Activated CD4-positive, alpha-beta T cell treated with anti-CD3 and anti-CD28 coated beads for 24 hours (primary cell): ENCODE results near the gene IL27RA.
"Not testable (repeated sequence)": the region's sequence is repeated elsewhere in the genome, so short reads cannot be mapped to it uniquely, and the experiment has no call there.

ENCODE experiments used
- DNase-seq, 2 donors: peaks; one replicate each; pipeline ENCODE4 v3.0.0-alpha.2; 2020; ENCODE audit warnings: low read depth in 2 of 2

IL27RA gene

GRCh38 chr19:13999085-13999484 lies 32.5 kb upstream of the IL27RA start:
- no peak for DNase-seq

GRCh38 chr19:14000691-14001375 lies 30.7 kb upstream of the IL27RA start:
- DNase-seq = no peak

DNA sequence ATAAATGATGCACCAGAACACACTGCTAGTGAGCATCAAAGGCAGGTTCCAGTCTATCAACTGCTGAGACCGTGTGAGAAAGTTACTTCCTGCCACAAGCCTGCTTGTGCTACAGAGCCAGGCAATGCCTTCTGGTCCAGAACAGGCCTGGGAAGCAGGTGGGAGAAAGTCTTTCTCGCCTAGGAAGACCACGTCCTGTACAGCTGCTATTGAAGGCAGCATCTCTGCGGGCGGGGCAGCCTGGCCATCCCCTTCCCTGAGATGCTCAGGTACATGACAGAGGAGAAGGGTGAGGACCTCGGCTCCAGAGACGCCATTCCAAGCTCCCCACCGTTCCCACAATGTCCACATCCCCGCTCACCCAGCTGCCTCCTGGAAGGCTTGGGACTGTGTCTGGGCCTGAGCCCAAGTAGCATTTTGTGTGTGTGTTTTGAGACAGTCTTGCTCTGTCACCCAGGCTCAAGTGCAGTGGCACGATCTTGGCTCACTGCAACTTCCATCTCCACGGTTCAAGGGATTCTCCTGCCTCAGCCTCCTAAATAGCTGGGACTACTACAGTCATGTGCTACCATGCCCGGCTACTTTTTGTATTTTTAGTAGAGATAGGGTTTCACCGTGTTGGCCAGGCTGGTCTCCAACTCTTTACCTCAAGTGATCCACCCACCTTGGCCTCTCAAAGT lies 28.9 kb upstream of the IL27RA start:
- DNase-seq = no peak

DNA sequence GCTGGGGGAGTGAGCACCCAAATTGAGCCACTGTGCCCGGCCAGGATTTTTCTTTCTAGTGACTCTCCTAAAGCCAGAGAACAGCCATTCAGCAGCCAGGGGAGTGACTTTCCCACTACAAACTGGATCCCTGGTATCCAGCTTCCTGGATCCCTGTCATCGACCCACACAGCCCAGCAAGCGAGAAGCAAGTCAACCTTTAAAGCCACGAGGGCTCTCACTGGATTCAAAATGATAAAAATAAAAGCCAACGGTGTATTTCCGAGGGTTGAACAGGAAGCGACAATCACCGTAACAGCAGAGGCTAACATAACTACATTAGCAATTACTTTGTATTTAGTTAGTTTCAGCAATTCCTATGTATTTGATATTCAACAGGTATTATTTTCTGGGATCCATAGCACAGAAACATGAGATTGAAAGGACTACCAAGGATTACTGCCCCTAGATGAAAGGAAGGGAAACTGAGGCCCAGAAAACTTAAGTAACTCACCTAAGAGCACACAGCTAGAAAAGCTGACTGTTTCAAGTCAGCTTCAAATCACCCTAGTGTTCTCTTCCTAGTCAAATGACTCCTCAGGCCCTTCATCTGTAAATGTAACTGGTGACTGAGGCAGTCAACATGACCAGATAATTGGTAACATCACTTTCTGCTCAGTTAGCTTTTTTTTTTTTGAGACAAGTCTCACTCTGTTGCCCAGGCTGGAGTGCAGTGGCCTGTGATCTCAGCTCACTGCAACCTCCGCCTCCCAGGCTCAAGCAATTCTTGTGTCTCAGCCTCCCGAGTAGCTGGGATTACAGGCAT lies 28.1 kb upstream of the IL27RA start:
- DNase-seq = no peak

GRCh38 chr19:14004619-14005348 lies 26.8 kb upstream of the IL27RA start:
- DNase-seq = no peak

DNA sequence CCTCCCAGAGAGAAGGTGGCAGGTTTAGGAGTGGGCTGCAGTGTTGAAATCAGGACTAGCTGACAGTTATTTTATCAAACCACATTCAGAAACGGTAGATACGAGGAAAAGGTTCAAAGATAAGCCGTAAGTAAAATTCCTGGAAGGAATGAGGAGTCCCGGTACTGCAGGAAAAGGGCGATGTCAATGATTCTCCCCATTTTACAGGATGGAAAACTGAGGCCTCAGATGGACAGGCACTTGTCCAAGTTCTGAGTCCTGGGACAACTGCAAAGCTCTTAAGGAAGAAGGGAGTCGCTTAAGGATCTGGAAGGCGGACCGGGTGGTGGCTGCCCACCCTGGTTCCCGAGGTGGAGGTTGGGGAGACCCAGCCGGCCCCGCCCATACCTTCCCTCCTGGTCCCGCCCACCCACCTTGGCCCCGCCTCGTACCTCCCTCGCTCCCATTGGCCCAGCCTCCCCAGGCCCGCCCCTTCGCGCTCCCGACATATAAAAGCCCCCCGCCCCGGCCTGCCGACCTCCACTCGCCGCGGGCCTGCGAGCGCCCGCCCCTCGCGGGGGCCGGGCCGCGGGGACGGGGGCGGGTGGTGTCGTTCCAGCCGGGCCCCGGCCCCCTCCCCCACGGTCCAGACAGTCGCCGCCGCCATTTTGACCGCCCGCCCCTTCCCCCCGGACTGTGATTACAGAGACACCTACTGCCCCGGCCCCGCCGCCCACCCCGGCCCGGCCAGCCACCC lies 26.0 kb upstream of the IL27RA start:
- DNase-seq = peak; percentile 84 to 89

DNA sequence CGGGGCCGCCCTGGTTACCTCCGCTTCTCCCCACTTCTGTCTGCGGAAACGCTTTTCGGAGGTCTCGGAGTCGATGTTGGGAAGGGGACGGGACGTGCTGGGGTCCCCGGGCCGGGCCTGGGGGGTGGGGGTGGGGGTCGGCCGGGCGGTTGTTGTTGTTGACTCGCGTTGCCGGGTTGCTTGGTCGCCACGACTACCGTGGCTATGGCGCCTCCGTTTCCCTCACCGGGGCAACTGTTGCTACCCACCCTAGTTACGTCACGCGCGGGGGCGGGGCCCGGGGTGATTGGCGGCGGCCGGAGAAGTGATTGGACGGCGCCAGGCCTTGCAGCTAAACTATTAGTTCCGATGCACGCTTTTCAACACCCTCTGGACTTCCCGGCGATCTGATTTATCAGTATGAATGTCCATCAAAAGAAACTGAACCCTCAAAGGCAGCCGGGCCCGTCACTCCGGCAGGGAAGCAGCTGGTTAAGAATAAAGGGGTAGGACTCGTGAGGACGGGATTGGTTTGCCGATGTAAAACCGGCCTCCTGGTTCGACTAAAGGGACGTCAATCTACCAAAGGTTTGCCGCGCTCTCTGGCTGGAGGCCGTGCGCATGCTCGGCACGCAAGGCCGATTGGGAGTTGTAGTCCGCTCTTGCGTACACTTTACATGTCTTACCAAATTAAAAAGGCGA lies 25.3 kb upstream of the IL27RA start, which contains the start of gene RFX1:
Gene RFX1 (minus strand): TSS at position 236 of the 681 bp plus-strand sequence. CDS start 12,477 bp downstream, outside the sequence.
- DNase-seq = peak; percentile 100

DNA sequence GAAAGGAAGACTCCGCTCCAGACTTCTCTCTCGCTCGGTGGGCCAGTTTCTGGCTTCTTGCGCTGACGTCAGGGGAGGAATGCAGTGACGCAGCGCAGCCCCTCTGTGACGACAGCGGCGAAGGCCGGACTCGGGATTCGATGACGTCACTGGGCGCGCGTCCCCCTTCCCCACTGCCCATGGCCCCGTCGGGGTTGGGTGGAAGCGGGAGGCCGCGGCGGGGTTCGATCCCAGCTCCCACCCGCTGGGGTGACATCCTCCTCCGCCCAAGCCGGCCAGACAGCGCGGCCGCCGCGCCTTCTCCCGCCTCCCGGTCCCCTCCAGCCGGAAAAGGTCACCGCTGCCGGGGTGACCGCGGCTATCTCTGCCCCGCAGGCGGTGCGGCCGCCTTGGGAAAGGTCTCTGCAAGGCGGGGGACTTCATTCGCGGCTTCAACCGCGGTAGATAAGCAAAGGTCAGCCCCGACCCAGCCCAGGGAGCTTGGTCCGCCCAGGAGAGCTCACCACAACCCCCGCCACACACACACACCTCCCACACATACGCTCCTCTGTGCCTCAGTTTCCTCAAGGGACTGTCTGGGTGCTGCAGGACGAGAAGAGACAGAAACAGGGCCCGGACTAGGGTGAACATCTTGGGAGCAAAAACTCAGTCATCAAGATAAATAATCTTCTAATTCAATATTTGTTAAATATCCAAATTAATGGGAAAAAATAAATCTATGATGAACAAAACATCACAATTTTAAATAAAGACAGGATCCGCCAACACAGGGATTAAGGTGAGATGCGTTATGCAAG lies 24.6 kb upstream of the IL27RA start:
- peak in 1 of 2 donors; percentile 62 for DNase-seq

DNA sequence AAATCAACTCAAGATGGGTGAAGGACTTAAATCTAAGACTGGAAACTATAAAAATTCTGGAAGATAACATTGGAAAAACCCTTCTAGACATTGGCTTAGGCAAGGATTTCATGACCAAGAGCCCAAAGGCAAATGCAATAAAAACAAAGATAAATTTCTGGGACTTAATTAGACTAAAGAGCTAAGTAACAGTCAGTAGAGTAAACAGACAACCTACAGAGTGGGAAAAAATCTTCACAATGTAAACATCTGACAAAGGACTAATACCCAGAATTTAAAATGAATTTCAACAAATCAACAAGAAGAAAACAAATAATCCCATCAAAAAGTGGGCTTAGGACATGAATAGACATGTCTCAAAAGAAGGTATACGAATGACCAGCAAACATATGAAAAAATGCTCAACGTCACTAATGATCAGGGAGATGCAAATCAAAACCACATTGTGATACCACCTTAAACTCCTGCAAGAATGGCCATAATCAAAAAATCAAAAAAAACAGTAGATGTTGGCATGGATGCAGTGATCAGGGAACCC lies 19.1 kb upstream of the IL27RA start:
- DNase-seq = no peak

- DNase-seq = no peak
Observed at GRCh38 chr19:14015524-14016035, 16.0 kb upstream of the IL27RA start.

DNA sequence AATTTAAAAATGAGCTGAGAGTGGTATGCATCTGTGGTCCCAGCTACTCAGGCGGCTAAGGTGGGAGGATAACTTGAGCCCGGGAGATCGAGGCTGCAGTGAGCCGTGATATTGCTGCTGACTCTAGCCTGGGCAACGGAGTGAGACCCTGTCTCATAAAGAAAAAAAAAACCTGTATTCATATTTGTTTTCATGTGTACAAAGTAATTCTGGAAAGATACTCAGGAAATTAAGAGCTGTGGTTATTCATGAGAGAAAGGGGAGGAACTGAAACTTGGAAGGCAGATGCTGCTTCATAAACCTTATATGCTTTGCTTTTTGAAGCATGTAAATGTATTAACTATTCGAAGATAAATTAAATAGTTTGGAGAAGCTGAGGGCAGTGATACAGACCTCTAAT lies 12.5 kb upstream of the IL27RA start:
- no peak for DNase-seq

DNA sequence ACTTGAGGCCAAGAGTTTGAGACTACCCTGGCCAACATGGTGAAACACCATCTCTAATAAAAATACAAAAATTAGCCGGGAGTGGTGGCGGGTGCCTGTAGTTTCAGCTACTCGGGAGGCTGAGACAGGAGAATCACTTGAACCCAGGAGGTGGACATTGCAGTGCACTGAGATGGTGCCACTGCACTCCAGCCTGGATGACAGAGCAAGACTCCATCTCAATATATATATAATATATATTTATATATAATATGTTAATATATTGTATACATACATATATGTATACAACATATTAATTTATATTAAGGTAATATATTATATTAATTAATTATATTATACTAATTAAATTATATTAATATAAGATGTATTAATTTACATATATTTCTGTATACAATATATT lies 11.8 kb upstream of the IL27RA start:
- DNase-seq = not testable (repeated sequence)

DNA sequence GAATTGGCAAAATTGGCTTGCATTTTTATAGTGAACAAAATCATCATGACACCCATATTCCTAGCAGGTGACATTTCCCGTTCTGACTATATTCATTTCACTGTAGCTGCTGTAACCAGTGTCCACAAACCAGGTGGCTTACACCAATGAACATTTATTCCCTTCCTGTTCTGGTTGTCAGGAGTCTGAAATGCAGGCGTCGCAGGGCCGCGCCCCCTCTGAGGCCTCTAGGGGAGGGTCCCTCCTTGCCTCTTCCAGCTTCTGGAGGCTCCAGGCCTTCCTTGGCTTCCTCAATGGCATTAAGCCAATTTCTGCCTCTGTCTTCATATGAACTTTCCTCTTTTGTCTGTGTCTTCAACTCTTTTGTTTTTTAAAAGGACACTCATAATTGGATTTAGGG lies 10.1 kb upstream of the IL27RA start:
- DNase-seq = no peak

DNA sequence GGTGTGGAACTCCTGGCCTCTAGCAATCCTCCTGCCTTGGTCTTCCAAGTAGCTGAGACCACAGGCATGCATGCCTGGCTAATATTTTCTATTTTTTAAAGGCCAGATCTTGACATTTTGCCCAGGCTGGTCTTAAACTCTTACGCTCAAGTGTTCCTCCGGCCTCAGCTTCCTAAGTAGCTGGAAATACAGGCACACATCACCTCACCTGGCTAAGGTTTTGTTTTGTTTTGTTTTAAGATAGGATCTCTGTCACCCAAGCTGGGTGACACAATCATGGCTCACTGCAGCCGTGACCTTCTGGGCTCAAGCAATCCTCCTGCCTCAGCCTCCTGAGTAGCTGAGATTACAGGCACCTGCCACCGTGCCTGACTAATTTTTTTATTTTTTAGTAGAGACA lies 9.1 kb upstream of the IL27RA start:
- DNase-seq = no peak

DNA sequence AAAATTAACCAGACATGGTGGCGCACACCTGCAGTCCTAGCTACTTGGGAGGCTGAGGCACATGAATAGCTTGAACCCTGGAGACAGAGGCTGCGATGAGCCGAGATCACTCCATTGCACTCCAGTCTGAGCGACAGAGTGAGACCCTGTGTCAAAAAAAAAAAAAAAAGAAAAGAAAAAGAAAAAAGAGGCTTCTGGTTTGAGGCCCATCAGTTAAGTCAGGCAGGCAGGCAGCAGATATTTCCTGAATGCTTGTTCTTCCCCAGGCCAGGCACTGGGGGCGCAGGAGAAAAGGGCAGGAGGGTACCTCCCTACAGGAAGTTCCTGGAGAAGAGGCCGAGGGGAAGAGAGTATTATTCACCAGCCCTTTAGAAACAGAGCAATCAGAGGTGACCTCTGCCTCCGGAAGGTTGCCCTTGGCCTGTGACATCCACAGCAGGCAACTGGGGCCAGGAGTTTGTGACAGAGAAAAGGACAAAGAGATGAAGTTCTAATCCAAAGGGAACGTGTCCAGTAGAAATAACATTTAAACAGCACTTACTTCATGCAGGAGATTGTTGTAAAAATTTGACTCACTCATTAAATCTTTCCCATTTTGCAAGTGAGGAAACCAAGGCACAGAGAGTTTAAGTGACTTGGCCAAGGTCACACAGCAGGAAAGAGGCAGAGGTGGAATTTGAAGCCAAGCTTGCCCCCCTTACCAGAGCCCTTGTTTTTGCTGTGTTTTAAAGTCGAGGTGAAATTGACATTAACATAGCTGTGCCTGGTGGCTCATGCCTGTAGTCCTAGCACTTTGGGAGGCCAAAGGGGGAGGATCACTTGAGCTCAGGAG lies 7.9 kb upstream of the IL27RA start:
- no peak for DNase-seq

DNA sequence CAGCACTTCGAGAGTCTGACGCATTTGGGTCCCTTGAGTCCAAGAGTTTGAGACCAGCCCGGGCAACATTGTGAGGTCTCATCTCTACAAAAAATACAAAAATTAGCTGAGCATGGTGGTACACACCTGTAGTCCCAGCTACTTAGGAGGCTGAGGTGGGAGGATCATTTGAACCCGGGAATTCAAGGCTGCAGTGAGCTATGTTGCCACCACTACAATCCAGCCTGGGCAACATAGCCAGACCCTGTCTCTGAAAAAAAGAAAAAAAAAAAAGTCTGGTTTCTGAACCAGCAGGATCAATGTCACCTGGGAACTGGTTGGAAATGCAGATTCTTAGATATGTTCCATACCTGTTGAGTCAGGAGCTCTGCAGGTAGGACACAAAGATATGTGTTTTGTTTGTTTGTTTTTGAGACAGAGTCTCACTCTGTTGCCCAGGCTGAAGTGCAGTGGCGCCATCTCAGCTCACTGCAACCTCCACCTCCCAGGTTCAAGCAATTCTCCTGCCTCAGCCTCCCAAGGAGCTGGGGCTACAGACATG lies 4.8 kb upstream of the IL27RA start:
- DNase-seq = not testable (repeated sequence)

DNA sequence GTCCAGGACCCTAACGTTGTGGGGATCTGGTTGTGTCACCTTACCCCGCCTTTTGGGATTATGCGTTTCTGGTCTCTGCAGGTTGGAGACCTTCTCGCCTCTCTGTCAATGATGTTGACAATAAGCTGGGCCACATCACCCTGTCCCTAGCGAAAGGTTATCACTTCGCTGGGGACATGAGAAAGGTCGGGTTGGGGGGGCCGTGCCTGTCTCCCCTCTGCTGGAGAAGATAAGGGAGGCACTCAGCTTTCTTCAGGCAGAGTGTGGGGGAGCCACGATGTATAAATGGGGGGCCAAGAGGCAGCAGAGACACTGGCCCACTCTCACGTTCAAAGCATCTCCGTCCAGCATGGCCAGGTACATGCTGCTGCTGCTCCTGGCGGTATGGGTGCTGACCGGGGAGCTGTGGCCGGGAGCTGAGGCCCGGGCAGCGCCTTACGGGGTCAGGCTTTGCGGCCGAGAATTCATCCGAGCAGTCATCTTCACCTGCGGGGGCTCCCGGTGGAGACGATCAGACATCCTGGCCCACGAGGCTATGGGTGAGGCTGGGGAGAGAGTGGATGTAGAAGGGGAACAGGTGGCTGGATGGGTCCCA lies 3.6 kb upstream of the IL27RA start, which contains the start of gene RLN3:
Gene RLN3 (plus strand): TSS at position 293 of the 595 bp plus-strand sequence. CDS start 57 bp downstream, at position 350.
- no peak for DNase-seq

DNA sequence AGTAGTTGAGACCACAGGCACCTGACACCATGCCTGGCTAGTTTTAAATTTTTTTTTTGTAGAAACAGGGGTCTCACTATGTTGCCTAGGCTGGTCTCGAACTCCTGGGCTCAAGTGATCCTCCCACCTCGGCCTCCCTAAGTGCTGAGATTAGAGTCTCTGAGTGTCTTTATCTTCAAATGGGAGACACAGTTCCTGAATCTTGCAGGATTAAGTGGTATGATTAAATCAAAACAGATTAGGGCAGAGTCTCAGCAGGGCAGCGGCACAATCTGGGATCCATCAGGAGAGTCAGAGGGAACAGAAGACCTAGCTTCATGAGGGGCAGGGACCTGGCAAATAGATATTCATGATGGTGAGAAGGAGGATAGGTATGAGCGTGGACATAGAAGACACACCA lies 2.7 kb upstream of the IL27RA start:
- DNase-seq = no peak
